Measurements from ENCODE around the gene DAGLA.
"Not testable (repeated sequence)": the region's sequence is repeated elsewhere in the genome, so short reads cannot be mapped to it uniquely, and the experiment has no call there.

Gene DAGLA

GRCh38 chr11:61667684-61668305 is 12.4 kb upstream of the DAGLA start:
- FAIRE-seq, result no peak

DNA sequence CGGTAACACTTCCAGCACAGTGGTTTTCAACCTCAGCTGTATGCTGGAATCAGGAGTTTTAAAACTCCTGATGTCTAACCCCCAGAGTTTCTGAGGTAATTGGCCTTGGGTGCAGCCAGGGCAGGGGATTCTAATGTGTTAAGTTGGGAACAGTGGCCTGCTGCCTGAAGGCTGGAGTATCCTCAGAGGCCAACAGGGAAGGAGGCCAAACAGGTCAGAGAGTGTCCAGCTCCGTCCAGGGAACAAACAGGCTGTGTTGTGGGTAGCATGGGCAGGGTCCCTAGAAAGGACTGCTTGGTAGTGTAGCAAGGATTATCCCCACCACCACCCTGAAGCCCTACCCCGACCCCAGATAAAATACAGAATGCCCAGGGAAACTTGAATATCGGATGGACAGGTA is 10.8 kb upstream of the DAGLA start:
- FAIRE-seq, result no peak

GRCh38 chr11:61670626-61671025 is 9.6 kb upstream of the DAGLA start:
- no peak for FAIRE-seq

- no peak for FAIRE-seq
These were observed 8.7 kb upstream of the DAGLA start for GRCh38 chr11:61671527-61671926.

DNA sequence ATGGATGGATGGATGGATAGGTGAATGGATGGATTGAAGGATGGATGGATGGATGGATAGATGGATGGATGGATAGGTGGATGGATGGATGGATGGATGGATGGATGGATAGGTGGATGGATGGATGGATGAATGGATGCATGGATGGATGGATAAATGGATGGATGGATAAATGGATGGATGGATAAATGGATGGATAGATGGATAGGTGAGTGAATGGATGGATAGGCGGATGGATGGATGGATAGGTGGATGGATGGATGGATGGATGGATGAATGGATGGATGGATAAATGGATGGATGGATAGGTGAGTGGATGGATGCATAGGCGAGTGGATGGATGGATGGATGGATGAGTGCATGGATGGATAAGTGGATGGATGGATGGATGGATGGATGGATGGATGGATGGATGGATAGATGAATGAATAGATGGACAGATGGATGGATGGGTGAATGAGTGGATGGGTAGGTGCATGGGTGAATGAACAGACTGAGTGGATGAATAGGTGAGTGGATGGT is 6.2 kb upstream of the DAGLA start:
- FAIRE-seq, result not testable (repeated sequence)

GRCh38 chr11:61675826-61676225 is 4.4 kb upstream of the DAGLA start:
- FAIRE-seq, result no peak

DNA sequence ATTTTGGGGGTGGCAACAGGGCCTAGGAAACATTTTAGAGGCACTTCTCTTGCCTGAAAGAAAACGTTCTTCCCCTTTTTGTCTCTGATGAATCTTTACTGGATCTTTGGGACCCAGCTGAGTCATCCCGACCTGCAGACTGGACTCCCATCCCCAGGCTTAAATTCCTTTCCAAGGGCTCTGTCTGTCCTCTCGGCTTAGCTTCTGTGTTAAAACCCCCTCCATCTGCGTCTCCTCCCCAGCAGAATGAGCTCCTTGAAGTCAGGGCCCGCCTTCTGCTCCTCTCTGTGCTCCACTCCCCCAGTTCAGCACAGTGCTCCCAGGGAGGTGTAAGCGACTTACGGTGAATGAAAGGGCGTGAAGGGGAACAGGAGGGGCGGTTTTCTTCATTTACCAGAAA is 895 bp upstream of the DAGLA start:
- no peak for FAIRE-seq

DNA sequence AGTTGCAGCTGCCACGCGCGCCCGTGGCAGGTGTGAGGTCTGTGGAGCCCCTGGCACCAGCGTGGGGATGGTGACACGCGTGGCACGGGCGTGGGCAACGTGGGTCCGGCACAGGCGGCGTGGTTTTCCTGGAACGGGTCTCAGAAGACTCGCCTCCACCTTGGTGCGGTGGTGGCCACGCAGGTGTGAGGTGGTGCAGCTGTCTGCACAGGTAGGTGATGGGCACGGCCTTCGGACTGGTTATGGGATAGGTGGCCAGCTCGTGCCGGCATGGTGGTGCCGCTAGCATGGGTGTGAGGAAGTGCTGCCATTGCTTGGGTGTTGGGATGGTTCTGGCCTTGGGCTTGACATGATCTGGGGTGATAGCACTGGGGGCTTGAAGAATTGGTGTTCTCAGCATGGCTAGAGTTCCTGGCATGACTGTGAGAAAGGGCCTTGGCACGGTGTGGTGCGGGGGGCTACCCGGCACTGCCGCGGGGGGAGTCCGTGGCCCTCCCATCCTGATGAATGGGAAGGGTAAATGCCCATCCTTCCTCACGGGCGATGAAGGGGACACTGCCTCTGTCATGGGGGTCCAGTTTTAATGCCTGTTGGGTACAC is 531 bp downstream of the DAGLA start:
- FAIRE-seq, result no peak

DNA sequence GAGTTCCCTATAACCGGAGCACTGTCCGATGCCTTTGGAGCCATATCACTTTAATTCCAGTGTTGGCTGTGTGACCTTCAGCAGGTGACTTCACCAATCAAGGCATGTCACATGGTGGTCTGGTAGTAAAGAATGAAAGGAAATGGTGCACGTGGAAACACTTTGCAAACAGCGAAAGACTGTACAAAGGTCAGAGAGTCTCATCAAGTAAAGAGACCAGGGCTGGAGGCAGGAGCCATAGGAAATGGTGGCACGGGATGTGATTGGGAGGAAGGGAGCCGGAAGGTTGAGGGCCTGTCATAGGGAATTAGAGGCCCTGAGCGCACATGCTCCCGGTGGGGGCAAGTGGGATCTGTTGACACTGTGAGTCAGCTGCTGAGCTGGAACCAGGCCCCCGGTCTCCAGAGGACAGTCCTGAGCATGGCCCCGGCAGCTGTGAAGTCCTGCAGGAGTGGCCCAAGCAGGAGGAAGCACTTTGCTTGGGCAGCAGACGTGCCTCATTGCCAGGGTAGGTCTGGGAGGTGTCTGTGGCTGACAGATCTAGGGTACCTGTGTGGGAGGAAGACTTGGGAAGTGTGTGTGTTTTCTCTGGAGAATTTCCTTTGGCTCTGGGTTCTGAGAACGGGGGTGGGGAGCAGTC is 2.0 kb downstream of the DAGLA start:
- FAIRE-seq, result peak; percentile 21

- no peak for FAIRE-seq
These were observed 2.9 kb downstream of the DAGLA start for GRCh38 chr11:61682906-61683675.

DNA sequence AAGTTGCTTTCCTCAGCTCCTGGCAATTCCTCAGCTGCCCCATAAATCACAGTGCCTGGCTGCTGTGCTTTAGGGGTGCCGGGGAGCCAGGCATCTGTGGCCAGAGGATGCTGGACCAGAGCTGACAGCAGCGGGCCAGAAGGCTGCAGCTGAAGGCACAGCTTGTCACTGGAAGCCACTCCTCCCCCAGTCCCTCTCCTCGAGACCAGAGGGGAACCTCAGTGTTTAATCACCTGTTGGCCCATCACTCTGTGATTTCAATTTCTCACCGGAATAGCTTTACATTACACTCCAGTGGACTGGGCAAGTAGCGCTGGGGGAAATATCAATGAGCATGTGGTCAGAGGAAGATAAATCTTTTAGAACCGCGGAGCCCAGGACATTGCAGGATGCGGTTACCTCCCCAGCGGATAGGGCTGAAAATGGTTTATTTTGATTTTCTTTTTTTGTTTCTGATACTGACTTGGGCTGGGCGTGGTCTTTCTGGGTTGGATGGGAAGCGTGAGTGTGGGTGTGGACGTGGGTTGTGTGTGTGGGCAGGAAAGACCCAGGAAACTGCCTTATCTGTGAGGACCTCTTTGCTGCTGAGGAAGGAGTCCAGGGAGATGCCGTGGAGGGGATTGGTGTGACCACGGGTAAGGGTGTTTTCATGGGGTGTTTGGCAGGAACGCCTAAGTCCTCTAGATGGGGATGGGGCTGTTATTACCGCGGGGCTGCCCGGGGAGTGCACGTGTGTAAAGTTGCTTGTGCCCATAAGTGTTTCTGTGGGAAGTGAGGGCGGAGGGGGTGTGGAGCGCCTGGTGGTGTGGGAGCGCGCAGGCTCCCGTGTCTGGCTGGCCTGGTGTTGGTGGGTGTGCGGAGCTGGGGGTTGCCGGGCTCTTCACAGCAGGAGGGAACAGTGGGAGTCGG is 4.0 kb downstream of the DAGLA start:
- no peak for FAIRE-seq

GRCh38 chr11:61684870-61685616 is 4.9 kb downstream of the DAGLA start:
- FAIRE-seq, result no peak

GRCh38 chr11:61685617-61685967 is 5.4 kb downstream of the DAGLA start:
- no peak for FAIRE-seq

DNA sequence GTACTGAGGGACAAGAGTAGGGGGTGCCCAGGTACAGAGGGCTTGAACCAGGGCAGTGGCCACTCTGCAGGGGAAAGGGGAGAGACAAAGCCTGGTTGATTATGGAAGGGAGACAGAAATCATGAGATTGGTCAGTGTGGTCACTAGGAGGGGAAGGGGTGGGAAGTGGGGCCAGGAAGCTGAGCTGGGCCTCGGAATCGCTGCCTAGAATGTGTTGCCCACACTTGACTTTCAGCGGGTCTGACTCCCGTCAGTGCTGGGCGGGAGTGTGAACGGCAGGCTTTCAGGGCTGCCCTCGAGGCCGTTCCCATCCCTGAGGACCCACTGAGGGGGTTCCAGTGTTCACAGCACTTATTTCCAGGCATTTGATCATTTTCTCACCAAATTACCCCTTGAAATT is 5.9 kb downstream of the DAGLA start:
- FAIRE-seq, result no peak

DNA sequence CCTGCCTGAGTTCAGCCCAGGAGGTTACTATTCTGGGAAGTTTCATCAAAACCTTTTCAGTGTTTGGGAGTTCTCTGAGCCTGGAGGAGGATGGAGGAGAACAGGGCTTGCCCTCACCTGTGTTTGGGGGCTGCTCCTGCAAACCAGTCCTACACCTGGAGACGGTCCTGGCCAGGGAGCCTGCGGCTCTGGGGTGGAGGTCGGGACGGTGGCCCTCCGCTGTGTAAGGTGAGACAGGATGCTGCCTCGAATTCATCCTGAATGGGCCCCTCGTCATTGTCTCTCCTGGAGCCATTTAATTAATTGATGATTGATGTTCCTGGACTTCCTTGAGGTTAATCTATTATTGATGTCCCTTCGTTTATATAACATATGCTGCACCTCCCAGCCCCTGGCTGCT is 6.3 kb downstream of the DAGLA start:
- FAIRE-seq, result no peak

DNA sequence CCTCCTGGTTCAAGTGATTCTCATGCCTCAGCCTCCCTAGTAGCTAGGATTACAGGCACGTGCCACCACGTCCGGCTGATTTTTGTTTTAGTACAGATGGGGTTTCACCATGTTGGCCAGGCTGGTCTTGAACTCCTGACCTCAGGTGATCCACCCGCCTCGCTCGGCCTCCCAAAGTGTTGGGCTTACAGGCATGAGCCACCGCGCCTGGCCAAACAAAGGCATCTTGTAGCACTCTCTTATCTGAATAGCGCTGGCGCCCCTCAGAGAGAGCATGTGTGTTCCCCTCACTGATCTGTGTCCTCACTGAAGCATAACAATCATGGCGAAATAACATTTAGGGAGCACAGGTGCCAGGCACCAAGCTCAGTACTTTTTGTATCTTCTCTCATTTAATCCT is 7.2 kb downstream of the DAGLA start:
- FAIRE-seq, result no peak

GRCh38 chr11:61688365-61689163 is 8.4 kb downstream of the DAGLA start:
- no peak for FAIRE-seq

GRCh38 chr11:61689164-61689496 is 8.9 kb downstream of the DAGLA start:
- no peak for FAIRE-seq

- no peak for FAIRE-seq
These were observed 10.7 kb downstream of the DAGLA start for GRCh38 chr11:61690706-61691379.

DNA sequence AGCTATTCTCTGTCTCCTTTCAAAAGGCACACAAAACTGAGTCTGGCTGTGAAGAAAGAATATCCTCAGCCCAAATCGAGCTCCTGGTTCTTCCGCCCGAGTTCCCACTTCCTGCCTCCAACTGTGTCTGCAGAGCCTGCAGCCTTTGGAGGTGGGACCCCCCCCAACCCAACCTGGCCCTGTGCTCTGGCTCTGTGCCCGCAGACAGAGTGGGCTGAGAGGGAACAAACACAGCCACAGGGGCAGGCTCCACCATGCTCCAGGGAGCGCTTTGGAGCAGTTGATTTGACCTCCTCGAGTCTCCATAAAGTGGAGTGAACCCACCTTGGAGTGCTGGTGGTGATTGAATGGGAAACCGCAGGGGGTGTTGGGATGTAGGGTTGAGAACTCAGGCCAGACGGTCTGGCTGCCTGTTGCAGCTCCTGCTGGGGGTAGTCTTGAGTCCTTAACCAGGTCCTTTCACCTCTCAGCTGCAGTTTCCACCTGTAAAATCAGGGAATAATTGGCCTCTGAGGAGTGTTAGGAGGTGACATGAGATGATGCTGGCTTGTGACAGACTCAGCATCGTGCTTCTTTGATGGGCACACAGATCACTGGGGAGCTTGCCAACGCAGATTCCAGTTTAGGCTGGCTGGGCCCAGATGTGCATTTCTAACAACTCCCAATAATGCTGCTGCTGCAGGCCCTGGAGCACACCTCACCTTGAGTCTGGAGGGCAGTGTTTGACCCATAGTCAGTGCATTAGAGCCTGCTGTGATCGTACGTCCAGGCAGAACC is 11.4 kb downstream of the DAGLA start:
- no peak for FAIRE-seq
